ENCODE results near the gene SFMBT2.

The SFMBT2 gene

GRCh38 chr10:7293378-7293920 lies 117.4 kb downstream of the SFMBT2 start:
- no peak for DNase-seq

GRCh38 chr10:7291487-7292270 lies 119.2 kb downstream of the SFMBT2 start:
- no peak for DNase-seq

- no peak for DNase-seq
Measured at GRCh38 chr10:7288060-7288690, 122.7 kb downstream of the SFMBT2 start.

GRCh38 chr10:7287377-7287776 lies 123.5 kb downstream of the SFMBT2 start:
- no peak for DNase-seq

GRCh38 chr10:7285522-7286322 lies 125.1 kb downstream of the SFMBT2 start:
- no peak for DNase-seq

- DNase-seq = no peak
Measured at GRCh38 chr10:7283246-7283645, 127.6 kb downstream of the SFMBT2 start.

- no peak for DNase-seq
Measured at GRCh38 chr10:7282457-7282856, 128.4 kb downstream of the SFMBT2 start.

GRCh38 chr10:7281429-7281828 lies 129.4 kb downstream of the SFMBT2 start:
- DNase-seq = no peak

- no peak for DNase-seq
Measured at GRCh38 chr10:7279303-7279702, 131.5 kb downstream of the SFMBT2 start.

GRCh38 chr10:7277867-7278266 lies 133.0 kb downstream of the SFMBT2 start:
- DNase-seq = no peak

- DNase-seq = no peak
Measured at GRCh38 chr10:7277432-7277831, 133.4 kb downstream of the SFMBT2 start.

- DNase-seq = no peak
Measured at GRCh38 chr10:7275761-7276440, 134.9 kb downstream of the SFMBT2 start.

GRCh38 chr10:7274293-7274692 lies 136.5 kb downstream of the SFMBT2 start:
- DNase-seq = no peak

GRCh38 chr10:7272008-7272407 lies 138.8 kb downstream of the SFMBT2 start:
- no peak for DNase-seq

- no peak for DNase-seq
Measured at GRCh38 chr10:7269988-7270387, 140.8 kb downstream of the SFMBT2 start.

- no peak for DNase-seq
Measured at GRCh38 chr10:7267142-7267541, 143.7 kb downstream of the SFMBT2 start.

GRCh38 chr10:7265396-7266123 lies 145.3 kb downstream of the SFMBT2 start:
- DNase-seq = no peak

- DNase-seq = no peak
Measured at GRCh38 chr10:7264313-7264756, 146.5 kb downstream of the SFMBT2 start.

- DNase-seq = no peak
Measured at GRCh38 chr10:7263616-7264015, 147.2 kb downstream of the SFMBT2 start.

- no peak for DNase-seq
Measured at GRCh38 chr10:7261351-7261750, 149.5 kb downstream of the SFMBT2 start.

- no peak for DNase-seq
Measured at GRCh38 chr10:7260912-7261311, 149.9 kb downstream of the SFMBT2 start.

- DNase-seq = no peak
Measured at GRCh38 chr10:7260412-7260900, 150.4 kb downstream of the SFMBT2 start.

All from NCI-H1436 (cell line).